ENCODE measurements around the gene RPTOR. TPM values are rescaled to one million over a fixed set of nuclear protein-coding genes. Genes with fewer than 3 reads are reported as not detected.

RPTOR gene
- total RNA-seq, 1 donor from 2014 or later, result 21.8 TPM

DNA sequence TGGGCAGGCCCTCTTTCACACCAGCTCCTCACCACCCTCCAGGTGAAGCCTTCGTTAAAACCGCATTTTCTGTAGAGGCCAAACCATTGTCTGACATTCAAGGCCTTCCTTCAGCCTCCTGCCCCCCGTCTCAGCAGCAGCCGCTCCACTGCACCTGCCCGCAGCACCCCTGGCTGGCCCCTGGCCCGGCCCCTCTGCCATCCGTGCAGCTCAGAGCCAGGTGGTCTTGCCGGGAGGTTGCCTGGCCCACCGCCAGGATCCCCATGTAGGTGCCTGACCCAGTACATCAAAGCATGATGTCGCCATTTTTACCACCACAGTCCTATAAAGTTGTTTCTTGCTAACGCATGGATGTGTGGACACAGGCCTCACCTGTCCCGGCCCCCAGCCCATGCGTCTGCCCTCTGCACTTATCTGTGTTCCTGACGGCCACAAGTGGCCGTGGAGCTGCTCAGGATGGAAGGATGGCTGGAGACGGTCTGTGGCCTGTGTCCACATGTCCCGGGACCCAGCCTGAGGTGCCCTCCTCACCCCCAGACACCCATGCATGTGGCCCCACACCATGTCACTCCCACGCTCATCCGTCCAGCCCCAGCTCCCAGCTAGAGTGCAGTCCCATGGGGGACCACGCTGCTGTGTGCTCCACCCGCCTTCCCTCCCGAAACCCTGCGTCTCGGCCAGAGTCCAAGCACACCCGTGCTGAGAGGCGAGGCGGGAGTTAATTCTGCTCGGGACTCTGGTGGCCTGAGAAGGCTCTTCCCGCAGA lies 357.7 kb downstream of the RPTOR start:
- DNase-seq, result no peak

DNA sequence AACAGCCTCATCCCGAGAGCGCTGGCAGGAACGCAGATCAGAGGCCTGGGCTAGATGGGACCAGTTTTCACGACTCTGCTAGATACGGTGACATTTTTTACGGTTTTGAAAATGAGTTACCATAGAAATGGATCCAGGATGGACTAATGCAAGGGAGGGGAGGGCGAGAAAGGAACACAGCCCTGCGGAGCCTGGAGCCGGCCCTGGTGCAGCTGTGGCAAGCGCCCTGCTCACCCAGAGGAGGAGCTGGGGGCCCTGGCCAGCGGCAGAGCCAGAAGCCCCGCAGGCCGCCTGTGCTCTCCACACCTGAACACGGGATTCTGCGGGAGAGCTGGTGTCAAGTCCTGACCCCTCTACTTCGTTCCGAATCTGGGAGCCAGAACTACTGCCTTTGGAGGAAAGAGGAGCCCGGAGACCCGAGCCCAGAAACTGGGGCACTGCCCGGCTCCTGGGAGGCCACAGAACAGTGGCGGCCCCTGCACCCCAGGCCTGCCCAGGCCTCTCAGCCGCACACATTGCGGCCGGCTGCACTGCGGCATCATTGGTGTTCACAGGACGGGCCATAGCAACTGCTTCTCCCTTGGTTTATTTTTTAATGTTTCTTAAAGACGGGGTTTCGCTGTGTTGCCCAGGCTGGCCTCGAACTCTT lies 358.4 kb downstream of the RPTOR start:
- no peak for DNase-seq

DNA sequence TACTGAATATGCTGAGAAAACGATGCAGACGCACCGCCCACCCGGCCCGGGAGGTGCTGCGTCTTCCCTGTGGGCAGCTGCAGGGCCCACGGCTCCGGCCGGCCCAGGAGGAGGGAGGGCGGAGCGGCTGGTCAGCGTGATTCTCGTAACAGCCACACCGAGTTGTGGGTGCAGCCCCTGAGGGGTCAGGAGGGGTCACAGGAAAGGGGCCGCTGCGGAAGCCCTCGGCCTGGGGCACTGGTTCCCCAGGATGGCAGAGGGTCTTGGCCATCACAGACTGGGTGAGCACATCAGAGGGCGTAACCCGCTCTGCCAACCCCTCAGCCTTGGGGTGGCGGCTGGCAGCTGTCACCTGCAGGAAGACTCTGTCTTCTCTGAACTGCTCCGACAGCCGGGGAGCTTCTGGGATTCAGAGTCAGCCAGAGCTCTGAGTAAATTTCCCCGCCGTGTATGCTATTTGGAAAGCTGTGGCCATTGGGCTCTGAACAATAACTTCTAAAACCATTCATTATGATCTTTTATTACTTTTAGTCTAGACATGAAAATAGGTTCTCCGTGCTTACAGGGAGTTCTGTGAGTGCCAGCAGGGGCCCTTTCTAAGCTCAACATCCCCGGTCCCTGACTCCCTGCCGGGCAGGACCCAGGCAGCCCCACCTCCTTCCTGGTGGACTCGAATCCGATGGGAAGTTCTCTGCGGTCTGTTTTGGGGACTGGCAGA lies 359.6 kb downstream of the RPTOR start:
- DNase-seq, result no peak

DNA sequence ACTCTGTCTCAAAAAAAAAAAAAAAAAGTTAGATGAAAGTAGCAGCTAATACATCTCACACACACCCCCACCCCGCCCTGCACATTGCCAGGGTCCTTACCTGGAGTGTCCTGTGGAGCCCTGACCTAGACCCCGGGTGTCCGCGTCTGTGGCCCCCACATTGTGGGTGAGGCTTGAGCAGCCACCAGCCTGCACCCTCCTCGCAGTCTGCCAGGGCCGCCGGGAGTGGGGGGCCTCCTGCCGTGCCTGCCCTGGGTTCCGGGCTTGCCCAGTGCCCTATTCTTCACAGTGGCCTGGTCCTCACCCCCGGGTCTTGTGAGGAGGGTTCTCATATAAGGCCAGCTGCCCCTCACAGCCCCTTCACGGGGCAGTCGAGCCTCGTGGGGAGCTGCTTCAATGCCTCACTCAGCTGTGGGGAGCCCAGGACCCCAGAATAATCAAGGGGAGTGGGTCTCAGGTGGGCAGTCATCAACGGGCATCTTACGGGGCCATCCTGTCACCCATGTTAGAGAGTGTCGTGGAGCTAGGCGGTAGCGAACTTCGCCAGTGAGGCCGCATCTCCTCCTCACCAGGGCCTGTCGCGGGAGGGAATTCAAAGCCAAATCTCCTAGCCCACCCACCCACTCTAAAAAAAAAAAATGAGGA lies 361.1 kb downstream of the RPTOR start:
- no peak for DNase-seq

DNA sequence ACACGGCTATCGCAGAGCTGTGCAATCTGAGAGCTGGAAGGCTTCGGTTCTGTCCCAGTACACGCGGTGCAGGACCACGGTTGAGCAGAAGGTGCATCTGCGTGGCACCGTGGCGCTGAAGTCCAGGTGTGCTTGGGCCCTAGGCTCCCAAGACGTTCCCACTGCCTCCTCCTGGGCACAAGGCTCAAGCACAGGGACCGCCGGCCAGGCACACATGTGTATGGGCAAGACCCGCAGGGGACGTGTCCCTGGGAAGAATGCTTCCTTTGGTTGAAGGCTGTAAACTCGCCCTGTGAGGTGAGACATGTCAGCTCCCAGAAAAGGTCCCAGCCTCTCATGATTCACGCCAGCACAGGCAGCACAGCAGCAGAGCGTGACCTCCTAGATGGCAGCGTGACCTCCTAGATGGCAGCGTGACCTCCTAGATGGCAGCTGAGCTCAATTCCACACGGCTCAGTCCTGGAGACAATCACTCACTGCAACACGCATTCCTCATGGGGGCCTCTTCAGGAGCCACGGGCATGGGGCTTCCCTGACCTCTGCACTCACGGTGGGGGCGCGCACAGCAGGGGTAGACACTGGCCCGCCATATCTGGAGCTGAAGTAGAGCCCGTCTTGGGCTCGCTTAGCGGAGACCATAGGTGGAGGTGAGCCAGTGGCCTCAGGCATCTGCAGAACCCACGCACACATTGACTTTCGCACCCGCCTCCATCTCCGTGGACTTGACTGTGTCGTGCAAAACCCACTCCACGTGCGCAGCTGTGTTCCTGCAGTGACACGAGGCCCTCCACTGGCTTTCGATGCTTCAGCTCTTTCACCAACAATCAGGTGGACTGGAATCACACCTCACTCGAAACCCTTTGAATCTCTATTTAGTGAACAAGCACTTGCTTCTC lies 362.0 kb downstream of the RPTOR start:
- DNase-seq, result no peak

DNA sequence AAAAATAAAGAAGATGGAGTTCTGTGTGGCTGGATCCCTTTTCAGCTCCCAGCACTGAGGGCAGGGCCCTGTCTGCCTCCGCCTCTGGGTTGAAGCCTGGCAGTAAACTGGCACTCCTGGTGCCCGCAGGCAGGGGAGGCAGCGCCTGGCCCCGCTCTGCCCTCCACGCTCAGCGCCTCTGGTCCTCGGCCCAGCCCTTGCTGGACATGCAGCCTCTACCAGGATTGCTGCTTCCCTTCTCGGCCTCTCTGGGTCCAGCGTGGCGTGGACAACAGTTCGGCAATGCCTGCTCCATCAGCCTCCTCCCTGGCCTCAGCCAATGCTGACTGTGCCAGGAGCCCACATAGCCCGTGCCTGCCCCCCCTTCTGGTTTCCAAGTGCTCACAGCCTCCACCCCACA lies 362.6 kb downstream of the RPTOR start:
- DNase-seq, result no peak

DNA sequence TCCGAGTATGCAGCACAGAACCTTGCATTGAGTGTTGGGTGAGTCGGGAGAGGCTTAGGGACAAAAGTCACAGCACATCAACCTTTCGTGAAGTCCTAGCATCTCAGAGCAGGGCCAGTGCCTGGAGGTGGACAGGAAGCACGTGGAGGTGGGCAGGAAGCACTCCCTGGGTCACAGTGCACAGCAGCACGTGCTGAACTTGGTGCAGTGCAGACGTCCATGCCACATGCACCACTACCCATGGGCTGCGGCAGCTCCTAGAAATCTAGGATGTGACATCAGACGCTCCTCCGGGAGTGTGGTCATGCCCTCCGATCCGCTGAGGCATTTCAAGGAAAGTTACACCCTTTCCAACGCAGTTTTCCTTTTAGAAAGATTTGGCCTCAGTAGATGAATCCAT lies 363.6 kb downstream of the RPTOR start:
- DNase-seq, result no peak

DNA sequence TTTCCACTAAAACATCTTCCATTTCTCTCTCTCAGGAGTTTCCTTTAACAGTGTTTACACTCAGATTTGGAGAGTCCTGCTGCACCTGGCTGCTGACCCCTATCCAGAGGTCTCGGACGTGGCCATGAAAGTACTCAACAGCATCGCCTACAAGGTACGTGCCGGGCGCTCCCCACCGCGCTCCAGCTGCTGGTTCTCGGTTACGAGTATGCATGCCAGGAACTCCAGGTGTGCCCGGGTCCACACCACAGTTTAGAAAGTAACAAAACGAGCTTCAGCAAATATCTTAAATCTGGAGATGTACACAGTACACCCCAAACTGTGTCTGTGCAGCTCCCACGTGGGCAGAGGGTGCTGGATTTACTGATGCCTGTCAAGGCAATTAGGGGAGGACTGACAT lies 364.1 kb downstream of the RPTOR start:
- no peak for DNase-seq

DNA sequence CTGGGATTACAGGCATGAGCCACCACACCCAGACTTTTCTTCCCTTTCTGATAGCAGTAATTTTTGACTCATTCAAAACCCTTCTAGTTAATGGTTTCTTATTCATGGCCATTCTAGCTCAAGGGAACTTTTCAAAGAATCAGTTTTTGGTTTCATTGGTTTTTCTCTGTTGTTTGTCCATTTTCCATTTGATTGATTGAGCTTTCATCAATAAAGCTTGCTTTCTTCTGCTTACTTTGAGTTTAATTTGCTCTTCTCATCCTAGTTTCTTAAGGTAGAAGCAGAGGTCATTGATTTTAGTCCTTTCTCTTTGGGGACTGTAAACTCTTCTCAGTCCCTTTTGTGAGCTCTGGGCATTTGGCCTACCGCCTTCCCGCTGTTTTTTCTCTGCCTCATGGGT lies 365.0 kb downstream of the RPTOR start:
- DNase-seq, result no peak

DNA sequence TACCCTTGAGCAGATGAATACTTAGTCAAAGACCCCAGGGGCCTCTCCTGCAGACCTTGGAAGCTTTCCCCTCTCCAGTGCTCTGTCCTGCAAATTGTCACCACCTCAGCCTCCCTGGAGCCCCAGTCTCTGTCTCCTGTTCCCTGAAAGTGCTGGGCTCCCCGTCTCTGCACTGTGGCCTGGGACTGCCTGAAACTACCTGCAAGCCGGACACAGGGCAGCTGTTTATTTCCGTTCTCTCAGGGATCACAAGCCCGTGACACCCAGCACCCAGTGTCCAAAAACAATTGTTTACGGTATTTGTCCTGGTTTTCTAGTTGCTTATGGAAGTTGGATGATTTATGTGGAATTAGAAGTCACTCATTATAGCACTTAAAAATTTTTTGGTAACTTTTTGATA lies 365.4 kb downstream of the RPTOR start:
- DNase-seq, result no peak

DNA sequence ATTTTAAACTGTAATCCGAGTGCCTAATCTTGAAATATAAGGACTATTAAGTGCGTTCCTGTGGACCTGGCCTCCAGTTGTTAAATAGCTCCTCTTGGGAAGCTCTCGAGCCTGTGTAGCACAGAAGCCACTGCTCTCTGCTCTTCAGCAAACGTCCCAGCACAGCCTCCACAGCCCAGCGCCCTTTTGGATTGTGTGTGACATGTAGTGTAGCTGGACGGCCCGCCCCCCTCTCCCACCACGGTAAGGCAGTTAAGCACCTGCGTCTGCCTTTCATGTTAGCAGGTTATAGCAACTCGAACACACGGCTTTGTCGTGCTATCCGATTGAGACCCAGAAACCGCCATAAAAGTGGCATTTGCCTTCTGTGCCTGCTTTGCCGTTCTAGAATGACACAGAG lies 367.8 kb downstream of the RPTOR start:
- no peak for DNase-seq

DNA sequence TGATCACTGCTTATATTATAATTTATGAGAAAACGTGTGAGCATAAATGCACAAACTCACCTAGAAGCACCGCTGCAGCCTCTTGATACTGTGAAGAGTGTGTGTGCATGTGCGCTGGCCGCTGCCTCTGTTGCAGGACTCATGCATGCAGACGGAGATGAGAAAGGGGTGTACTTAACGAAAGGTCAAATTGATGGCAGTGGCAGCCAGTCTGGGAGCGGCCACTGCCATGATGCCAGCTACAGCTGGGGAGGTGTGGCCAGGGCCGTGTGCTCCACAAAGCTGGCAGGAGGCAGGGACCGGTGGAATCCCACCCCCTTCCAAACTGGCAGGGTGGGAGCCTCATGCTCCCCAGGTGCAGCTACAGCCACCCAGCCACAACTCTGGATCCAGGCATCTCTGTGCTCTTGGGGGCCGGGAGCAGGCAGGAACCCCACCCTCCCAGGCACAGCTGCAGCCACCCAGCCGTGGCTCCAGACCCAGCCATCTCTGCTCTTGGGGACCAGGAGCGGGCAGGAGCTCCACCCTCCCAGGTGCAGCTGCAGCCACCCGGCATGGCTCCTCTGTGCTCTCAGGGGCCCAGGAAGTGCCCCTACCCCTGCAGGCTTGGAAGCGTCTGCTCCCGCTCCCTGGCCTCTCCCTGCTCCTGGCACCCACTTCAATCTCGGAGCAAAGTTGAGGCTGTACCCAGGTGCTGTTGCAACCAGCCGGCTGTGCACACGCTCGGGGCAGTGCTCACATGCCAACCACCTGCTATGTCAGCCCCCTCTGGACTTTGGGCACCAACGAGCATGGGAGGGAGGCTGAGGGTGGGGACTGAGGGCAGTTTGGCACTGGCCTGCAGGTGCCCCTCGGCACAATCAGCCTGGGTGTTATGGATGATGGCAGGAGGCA lies 369.5 kb downstream of the RPTOR start:
- DNase-seq, result no peak

DNA sequence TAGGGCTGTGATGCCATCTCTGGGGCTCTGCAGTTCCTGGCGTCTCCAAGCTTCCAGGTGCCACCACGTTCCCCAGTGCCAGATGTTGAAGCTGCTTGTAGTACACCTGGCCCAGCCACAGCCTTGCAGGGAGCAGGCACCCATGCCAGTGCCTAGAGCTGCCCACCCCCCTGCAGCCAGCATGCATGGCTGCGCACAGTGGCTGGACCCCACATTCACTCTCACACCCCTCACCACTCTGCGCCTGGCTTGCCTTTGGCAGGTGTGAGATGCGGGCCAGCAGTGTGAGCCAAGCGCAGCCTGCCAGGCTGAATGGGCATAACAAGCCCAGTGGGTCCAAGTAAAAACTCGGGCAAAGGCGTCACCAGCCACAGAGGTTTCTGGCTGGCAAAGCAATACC lies 371.6 kb downstream of the RPTOR start:
- no peak for DNase-seq

DNA sequence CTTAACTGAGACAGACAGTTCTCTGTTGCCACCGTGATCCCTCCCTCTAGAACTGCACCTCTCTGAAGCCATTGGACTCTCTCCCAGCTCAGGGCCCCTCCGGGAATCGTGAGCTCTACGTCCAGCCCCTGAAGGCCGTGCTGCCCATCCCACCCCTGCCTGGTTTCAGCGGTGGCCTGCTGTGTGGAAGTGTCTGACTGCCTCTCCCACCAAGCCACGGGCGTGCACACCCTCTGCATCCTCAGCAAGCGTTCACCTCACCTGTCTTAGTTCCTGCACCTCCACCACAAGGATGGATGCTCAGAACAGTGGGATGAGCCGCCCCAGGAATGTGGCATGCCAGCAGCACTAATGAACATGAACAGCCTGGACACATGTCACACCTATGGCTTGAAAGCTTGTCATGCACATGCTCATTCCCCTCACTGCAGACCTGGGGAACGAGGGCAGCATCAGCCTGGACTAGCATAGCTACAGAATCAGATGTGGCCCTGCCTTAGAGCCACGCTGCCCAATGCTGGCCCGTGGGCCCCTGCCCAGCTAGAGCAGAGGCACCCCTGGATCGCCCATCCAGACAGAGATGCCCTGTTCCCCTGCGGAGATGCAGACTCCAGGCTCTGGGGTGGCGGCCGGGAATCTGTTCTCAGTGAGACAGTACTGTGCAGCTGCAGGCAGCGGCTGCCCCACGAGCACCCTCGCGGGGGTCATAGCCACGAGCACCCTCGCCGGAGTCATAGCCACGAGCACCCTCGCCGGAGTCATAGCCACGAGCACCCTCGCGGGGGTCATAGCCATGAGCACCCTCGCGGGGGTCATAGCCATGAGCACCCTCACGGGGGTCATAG lies 373.3 kb downstream of the RPTOR start:
- no peak for DNase-seq

DNA sequence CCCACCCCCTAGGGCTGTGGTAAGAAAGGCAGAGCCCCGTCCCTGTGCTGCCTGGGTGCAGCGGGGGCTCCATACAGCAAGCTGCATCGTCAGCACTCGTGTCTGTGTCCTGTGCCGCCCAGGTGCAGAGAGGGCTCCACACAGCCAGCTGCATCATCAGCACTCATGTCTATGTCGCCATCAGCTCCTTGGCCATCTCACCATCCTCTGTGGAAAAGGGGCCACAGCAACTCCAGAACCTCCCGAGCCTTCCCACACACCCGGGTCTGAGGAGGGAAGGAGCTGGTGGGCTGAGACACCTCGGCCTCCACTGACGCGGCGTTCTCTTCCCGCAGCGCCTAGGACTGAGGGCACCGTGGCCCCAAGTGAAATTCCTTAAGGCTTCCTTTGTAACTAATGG lies 374.1 kb downstream of the RPTOR start:
- DNase-seq, result no peak

DNA sequence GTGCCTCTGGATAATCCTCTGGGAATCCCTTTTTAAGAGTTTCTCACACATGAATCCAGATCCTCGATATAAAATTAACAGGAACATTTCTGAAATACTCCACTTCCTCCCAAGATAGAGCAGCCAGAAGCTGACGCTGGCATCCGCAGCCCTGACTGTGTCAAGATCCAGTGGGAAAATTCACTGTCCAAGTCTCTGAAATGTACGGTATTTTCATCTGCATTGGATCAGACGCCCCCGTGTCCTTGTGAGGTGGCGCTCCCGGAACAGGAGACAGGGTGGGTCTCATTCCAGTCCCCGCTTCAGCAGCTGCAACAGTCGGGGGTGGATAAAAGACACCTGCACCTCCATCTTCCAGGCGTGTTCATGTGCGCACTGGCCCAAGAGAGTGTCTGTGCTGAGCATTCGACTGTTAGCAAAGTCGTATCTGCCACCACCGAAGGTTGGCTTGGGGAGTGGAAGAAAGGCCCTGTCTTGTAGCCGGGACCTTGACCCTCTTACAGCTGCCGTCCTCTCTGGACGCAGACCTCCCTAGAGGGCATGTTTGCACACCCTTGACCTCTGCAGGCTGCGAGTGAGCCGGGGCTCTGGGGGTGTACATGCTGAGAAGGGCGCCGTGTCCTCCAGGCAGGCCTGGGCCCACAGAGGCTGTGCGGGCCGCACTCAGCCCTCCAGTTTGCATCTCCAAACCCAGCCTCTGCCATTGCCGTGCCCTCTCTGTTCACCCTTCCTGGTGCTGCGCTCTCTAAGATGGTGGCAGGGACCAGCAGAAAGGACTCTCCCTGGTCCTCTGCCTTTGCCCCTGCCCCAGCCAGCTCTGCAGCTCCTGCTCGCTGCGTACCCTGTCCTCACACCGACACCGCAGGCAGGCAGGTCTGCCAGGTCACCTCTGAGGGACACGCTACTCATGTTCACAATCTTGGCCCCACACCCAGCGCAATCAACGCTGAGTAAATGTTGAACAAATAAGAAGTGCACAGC lies 375.0 kb downstream of the RPTOR start:
- DNase-seq, result no peak

DNA sequence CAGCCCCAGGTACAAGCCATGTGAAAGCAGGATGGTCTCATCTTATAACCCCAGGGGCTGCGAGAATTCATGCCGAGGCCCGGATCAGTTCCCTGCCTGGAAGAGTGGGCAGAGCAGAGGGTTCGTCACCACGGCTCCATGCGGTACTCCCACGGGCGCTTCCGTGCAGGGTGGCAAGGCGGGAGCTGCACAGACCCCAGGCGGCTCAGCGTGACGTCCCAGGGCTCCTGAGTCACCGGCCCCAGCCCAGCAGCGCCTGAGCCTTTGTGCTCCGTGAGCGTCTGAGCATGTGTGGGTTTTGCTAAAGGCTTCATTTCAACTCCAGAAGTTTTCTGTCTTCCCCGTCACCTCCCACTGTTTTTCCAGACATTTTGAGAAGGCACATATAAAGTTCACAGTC lies 375.8 kb downstream of the RPTOR start:
- DNase-seq, result no peak

DNA sequence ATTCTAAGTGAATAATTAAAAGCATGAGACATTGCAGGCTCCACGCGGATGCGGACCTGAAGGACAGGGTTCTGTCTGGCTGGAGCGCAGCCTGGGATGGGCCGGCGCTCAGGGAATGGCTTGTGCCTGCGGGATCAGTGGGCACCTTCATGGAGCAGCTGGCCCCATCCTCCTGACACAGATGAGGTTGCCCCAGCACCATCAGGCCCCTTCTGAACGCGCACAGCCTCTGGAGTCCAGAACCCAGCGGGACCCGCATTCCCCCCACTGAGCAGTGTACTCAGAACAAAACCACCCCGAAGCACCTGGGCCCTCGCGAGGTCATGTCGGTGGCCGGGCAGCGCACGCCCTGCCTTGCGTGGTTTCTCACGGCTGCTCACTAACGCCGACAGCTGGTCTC lies 376.5 kb downstream of the RPTOR start:
- no peak for DNase-seq

Measured in dermis blood vessel endothelial cell (primary cell).